SU-DHL-6 (cell line): ENCODE results near the gene STIM2.

Experiments
- H2AFZ ChIP-seq: fragments of 200-600 bp; sonication (generic); 2 replicates; pipeline ENCODE4 v1.6.1; 2014; ENCODE audit warnings: low read depth, mild to moderate bottlenecking, moderate library complexity, mixed read lengths, antibody characterized with exemption, low read length; ENCODE audit not compliant: severe bottlenecking
- H3F3A ChIP-seq: fragments of 200-600 bp; shearing (Covaris generic); 2 replicates; pipeline ENCODE4 v1.6.0; 2016; ENCODE audit warnings: antibody characterized with exemption, mild to moderate bottlenecking; ENCODE audit not compliant: insufficient read depth
- H3K27ac ChIP-seq: fragments of 200-600 bp; sonication (generic); 2 replicates; pipeline ENCODE4 v1.5.1; 2016; ENCODE audit warnings: low read depth, mild to moderate bottlenecking, low read length, moderate library complexity, mixed read lengths
- H3K27me3 ChIP-seq: fragments of 200-600 bp; sonication (generic), shearing (Covaris generic); 2 replicates; pipeline ENCODE4 v1.6.0; 2014; ENCODE audit warnings: mild to moderate bottlenecking, low read length
- H3K36me3 ChIP-seq: fragments of 200-600 bp; sonication (generic); 2 replicates; pipeline ENCODE4 v1.6.1; 2014; ENCODE audit warnings: mild to moderate bottlenecking, low read length, mixed read lengths
- H3K4me2 ChIP-seq: fragments of 300-600, 200-600 bp; shearing (Covaris generic), sonication (generic); 2 replicates; pipeline ENCODE4 v1.6.0; 2014; ENCODE audit warnings: low read length, low read depth, mild to moderate bottlenecking; ENCODE audit not compliant: poor library complexity, severe bottlenecking
- H3K4me3 ChIP-seq: fragments of 200-600 bp; sonication (generic); 2 replicates; pipeline ENCODE4 v1.5.1; 2014; ENCODE audit warnings: antibody characterized with exemption, low read length, mild to moderate bottlenecking, mixed read lengths; ENCODE audit not compliant: insufficient read depth, poor library complexity, severe bottlenecking
- H3K79me2 ChIP-seq: fragments of 200-600 bp; sonication (generic); 2 replicates; pipeline ENCODE4 v1.6.1; 2014; ENCODE audit warnings: mild to moderate bottlenecking, low read length, moderate library complexity; ENCODE audit not compliant: insufficient read depth
- H3K9ac ChIP-seq: fragments of 200-600 bp; sonication (generic); 2 replicates; pipeline ENCODE4 v1.7.0; 2014; ENCODE audit warnings: mild to moderate bottlenecking, low read length
- H3K9me2 ChIP-seq: fragments of 200-600 bp; sonication (generic); replicated peaks from 2 replicates; pipeline ENCODE4 v1.6.1; 2014; ENCODE audit warnings: low read length; ENCODE audit not compliant: insufficient read depth
- H3K9me3 ChIP-seq: fragments of 200-600 bp; sonication (generic); 2 replicates; pipeline ENCODE4 v1.6.1; 2014; ENCODE audit warnings: low read length, mixed read lengths; ENCODE audit not compliant: insufficient read depth
- H4K20me1 ChIP-seq: fragments of 200-600 bp; sonication (generic); 2 replicates; pipeline ENCODE4 v1.6.1; 2014; ENCODE audit warnings: low read depth, mild to moderate bottlenecking, antibody characterized with exemption, low read length, moderate library complexity, mixed read lengths
- CTCF ChIP-seq: fragments of 200-600 bp; sonication (generic); IDR thresholded peaks from one replicate; pipeline ENCODE4 v1.5.1; 2017; ENCODE audit warnings: antibody characterized with exemption, mild to moderate bottlenecking, low read length, moderate library complexity; ENCODE audit not compliant: insufficient read depth, poor library complexity, severe bottlenecking
- EZH2phosphoT487 ChIP-seq: fragments of 200-600 bp; sonication (generic), shearing (Covaris generic); conservative IDR thresholded peaks from 2 replicates; pipeline ENCODE4 v1.6.1; 2018; ENCODE audit warnings: mild to moderate bottlenecking, antibody characterized with exemption, low read length, moderate library complexity, mixed read lengths

STIM2 gene

GRCh38 chr4:26953770-26954423 is 93.3 kb downstream of the STIM2 start:
- Histone ChIP-seq H2AFZ (no peak overlapping the region), H3K79me2 (peaks cover 98% of the 10 kb centered on the region), H3K4me3 (no peak overlapping the region), H3K27ac (no peak overlapping the region), H3F3A (0 out of 2 replicates have a peak, but pooled peaks cover 11% of the 10 kb centered on the region), H3K9me2 (no peaks in the 10 kb centered on the region), H3K9ac (no peak overlapping the region), H4K20me1 (peaks cover 51% of the 10 kb centered on the region), H3K27me3 (no peaks in the 10 kb centered on the region), H3K36me3 (peaks cover 25% of the 10 kb centered on the region), H3K4me2 (no peak overlapping the region), H3K9me3 (no peaks in the 10 kb centered on the region)
- TF ChIP-seq CTCF (no peak), EZH2phosphoT487 (no peak)

- H3K4me3 ChIP-seq = no peak overlapping the region
- H3F3A ChIP-seq = 0 out of 2 replicates have a peak, but pooled peaks cover 11% of the 10 kb centered on the region
- no peak overlapping the region for H2AFZ ChIP-seq
- peaks cover 52% of the 10 kb centered on the region for H4K20me1 ChIP-seq
- no peaks in the 10 kb centered on the region for H3K27me3 ChIP-seq
- H3K9ac ChIP-seq = no peak overlapping the region
- no peaks in the 10 kb centered on the region for H3K9me2 ChIP-seq
- TF ChIP-seq CTCF (no peak), EZH2phosphoT487 (no peak)
- no peak overlapping the region for H3K27ac ChIP-seq
- H3K79me2 ChIP-seq = peaks cover 97% of the 10 kb centered on the region
- H3K9me3 ChIP-seq = no peaks in the 10 kb centered on the region
- H3K36me3 ChIP-seq = peaks cover 22% of the 10 kb centered on the region
- H3K4me2 ChIP-seq = no peak overlapping the region
These were observed 94.6 kb downstream of the STIM2 start for GRCh38 chr4:26955241-26955640.

GRCh38 chr4:26958925-26959653 is 98.4 kb downstream of the STIM2 start:
- H3K27ac ChIP-seq = no peak overlapping the region

More at GRCh38 chr4:26958925-26959653, 98.4 kb downstream of the STIM2 start:
- Histone ChIP-seq H3K9me2 (no peaks in the 10 kb centered on the region), H3K9ac (no peak overlapping the region), H3F3A (peaks cover 9% of the 10 kb centered on the region; the same call in 1 of the 2 replicates), H3K4me3 (no peak overlapping the region), H3K4me2 (no peak overlapping the region), H3K79me2 (peaks cover 93% of the 10 kb centered on the region), H3K27me3 (no peaks in the 10 kb centered on the region), H3K9me3 (no peaks in the 10 kb centered on the region), H2AFZ (no peak overlapping the region), H4K20me1 (peaks cover 41% of the 10 kb centered on the region), H3K36me3 (peaks cover 22% of the 10 kb centered on the region)
- no peak for TF ChIP-seq EZH2phosphoT487
- TF ChIP-seq CTCF = no peak
